ENCODE data around the gene PRSS27.
A peak's percentile ranks its signal among the peaks of the same experiment; 100 is the strongest.
"Not testable (repeated sequence)": the region's sequence is repeated elsewhere in the genome, so short reads cannot be mapped to it uniquely, and the experiment has no call there.

PRSS27 gene

DNA sequence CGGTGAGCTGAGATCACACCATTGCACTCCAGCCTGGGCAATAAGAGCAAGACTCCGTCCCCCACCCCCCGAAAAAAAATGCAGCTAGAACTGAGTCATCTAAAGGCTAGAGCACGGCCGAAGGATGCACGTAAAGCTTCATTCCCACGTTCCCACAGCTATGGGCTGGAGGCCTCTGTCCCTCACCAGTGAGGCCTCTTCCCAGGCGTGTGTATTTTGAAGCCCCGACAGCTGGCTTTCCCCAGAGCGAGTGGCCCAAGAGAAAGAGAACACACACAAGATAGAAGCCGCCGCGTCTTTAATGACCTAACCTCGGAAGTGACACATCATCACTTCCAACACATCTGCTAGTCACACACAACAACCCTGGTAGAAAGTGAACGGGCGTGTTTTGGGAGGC lies 44.3 kb downstream of the PRSS27 start:
- no peak for DNase-seq (ENCODE audit: low read depth)
- no peak overlapping the region for H3K4me3 ChIP-seq (ENCODE audit: low read length)
- TF ChIP-seq, protein P1, sequence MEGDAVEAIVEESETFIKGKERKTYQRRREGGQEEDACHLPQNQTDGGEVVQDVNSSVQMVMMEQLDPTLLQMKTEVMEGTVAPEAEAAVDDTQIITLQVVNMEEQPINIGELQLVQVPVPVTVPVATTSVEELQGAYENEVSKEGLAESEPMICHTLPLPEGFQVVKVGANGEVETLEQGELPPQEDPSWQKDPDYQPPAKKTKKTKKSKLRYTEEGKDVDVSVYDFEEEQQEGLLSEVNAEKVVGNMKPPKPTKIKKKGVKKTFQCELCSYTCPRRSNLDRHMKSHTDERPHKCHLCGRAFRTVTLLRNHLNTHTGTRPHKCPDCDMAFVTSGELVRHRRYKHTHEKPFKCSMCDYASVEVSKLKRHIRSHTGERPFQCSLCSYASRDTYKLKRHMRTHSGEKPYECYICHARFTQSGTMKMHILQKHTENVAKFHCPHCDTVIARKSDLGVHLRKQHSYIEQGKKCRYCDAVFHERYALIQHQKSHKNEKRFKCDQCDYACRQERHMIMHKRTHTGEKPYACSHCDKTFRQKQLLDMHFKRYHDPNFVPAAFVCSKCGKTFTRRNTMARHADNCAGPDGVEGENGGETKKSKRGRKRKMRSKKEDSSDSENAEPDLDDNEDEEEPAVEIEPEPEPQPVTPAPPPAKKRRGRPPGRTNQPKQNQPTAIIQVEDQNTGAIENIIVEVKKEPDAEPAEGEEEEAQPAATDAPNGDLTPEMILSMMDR (conservative IDR thresholded peaks at IDR 0.05; ENCODE audit: low read length) = no peak

DNA sequence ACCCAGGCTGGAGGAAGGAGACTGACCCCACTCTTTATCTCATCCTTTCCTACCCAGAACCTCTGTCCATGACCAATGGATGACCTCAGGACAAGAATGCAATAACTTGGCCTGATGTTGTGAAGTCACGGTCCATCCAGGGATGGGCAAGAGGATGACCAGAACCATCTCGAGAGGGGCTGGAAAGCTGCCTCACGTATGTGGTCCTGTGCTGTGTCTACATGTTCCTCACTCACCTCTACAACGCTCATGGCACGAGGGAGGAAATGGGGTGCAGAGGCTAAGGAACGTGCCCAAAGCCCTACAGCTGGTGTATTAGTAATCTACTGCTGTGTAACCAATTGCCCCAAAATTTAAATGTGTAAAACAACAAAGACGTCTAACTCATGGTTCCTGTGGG lies 45.0 kb downstream of the PRSS27 start:
- DNase-seq (ENCODE audit: low read depth) = no peak
- TF ChIP-seq, protein P1 (conservative IDR thresholded peaks at IDR 0.05; ENCODE audit: low read length) = no peak
- no peak overlapping the region for H3K4me3 ChIP-seq (ENCODE audit: low read length)

DNA sequence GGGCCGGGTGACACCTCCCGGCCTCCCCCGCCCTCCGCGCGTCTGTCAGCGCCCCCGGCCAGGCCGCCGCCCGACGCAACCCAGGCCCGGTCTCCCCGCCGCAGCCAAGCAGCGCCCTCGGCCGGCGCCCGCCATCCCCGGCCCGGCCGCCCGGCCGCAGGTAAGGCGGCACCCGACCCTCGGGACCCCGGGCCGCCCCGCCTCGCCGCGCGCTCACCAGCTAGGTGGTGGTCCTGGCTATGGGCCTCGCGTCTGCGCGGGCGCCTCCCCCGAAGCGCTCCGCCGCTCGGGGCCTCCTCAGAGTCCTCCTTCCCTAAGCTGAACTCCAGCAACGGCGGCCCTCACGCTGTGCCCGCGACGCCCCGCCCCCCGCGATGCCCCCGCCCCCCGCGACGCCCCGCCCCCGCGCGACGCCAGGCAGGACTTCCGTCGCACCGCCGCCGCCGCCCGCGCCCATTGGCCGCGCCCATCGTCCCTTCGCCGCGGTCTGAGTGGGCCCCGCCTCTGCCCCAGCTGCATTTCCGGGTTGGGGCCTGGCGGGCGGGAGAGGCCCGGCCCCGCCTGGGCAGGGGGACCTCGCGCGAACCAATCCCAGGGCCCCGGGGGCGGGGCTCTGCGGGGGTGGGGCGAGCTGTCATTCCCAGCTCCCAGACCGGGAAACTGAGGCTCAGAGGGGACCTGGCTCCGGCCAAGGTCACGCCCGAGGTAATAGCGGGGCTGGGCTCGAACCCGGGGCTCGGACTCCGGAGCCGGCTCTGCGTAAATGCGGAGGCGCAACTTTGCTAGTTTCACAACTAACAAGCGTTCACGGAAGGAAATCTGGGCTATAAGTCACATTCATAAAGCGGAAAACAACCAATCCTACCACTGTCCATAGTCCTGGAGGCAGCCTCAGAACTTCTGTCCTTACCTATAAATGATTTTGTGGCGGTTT lies 46.7 kb downstream of the PRSS27 start:
- DNase-seq (ENCODE audit: low read depth) = peak; percentile 93
- TF ChIP-seq, protein P1 (conservative IDR thresholded peaks at IDR 0.05; ENCODE audit: low read length) = no peak
- H3K4me3 ChIP-seq (ENCODE audit: low read length) = peak overlapping the region; percentile 79

DNA sequence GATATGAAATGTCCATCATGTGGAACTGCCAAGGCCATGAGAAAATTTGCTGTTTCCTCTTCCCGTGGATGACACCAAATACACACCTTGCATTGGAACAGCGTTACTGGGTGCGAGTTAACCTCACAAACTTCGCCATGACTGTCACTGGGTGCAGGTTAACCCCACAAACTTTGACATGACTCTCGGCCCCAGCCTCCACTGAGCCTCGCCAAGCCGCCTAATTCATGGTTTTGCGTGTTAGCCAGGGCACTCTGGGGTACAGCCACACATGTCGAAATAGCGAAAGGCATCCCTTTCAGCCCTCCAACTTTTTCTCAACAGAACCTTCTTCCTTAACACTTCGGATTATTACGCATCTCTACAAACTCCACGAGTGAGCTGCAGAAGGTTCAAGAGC lies 48.3 kb downstream of the PRSS27 start:
- TF ChIP-seq, protein P1 (conservative IDR thresholded peaks at IDR 0.05; ENCODE audit: low read length) = no peak
- no peak for DNase-seq (ENCODE audit: low read depth)
- H3K4me3 ChIP-seq (ENCODE audit: low read length) = peak overlapping the region; percentile 57

DNA sequence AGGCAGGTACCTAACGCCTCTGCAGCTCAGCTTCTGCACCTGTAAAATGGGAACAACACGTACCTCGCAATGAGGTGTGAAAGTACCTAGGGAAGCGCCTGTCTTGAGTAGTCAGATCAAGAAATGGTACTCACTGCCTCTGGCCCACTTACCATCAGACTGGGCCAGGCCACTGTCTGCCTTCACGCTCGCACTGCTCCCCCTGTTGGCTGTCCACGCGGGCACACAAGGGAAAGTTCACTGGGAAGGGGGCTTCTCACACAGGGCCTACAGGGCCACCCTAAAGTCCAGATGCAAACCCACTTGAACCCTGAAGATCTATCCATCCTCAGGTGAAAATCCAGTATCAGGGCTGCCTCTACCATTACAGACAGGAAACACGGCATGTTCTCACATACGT lies 48.8 kb downstream of the PRSS27 start:
- not testable (repeated sequence) for DNase-seq (ENCODE audit: low read depth); H3K4me3 ChIP-seq (ENCODE audit: low read length)
- TF ChIP-seq, protein P1 (conservative IDR thresholded peaks at IDR 0.05; ENCODE audit: low read length) = peak; percentile 35

DNA sequence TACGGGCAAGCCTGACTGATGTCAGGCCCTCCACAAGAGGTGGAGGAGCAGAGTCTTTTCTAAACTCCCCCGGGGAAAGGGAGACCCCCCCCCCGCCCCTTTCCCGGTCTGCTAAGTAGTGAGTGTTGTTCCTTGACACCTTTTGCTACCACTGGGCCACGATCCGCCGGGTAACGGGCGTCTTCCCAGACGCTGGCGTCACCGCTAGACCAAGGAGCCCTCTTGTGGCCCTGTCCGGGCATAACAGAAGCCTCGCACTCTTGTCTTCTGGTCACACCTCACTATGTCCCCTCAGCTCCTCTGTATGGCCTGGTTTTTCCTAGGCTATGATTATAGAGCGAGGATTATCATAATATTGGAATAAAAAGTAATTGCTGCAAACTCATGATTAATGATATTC lies 50.0 kb downstream of the PRSS27 start:
- not testable (repeated sequence) for H3K4me3 ChIP-seq (ENCODE audit: low read length)
- DNase-seq (ENCODE audit: low read depth) = peak; percentile 44
- TF ChIP-seq, protein P1 (conservative IDR thresholded peaks at IDR 0.05; ENCODE audit: low read length) = peak; percentile 70

DNA sequence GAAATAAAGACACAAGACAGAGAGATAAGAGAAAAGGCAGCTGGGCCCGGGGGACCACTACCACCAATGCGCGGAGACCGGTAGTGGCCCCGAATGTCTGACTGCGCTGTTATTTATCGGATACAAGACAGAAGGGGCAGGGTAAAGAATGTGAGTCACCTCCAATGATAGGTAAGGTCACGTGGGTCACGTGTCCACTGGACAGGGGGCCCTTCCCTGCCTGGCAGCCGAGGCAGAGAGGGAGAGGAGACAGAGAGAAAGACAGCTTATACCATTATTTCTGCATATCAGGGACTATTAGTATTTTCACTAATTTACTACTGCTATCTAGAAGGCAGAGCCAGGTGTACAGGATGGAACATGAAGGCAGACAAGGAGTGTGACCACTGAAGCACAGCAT lies 50.4 kb downstream of the PRSS27 start:
- not testable (repeated sequence) for H3K4me3 ChIP-seq (ENCODE audit: low read length); DNase-seq (ENCODE audit: low read depth)

DNA sequence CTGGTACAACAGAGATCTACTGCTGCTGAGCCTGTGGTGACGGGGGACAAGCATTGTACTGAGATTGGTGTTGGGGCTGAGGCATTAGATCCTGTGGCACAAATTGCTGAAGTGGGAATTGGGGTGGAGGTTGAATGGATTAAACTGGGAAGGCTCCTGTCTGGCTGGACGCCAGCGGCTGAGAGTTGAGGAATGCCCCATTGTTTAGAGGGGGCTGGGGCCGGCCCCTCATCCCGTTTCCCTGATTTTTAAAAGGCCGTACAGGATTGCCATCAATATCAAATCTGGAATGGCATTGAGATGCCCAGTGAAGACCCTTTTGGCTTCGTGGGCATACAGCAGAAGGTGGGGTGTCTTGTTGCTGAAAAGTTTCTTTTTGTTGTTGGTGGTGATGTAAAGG lies 53.4 kb downstream of the PRSS27 start:
- not testable (repeated sequence) for DNase-seq (ENCODE audit: low read depth); H3K4me3 ChIP-seq (ENCODE audit: low read length)

Data from AG10803 (cell line).